GM12891 (cell line): ENCODE measurements around the gene PCBP4.
A peak's percentile ranks its signal among the peaks of the same experiment; 100 is the strongest.

Experiments
- DNase-seq: peaks from one replicate; pipeline ENCODE4 v3.0.0; 2011; ENCODE audit warnings: low spot score; ENCODE audit not compliant: insufficient read length
- FAIRE-seq: peaks from 2 replicates; lab custom pipeline; 2011; peaks lifted over from hg19 to GRCh38; lab: Jason Lieb, UNC
- PAX5 ChIP-seq: IDR thresholded peaks from 2 replicates; pipeline ENCODE4 v1.6.1; 2011; ENCODE audit warnings: low read length, moderate library complexity, mild to moderate bottlenecking; ENCODE audit not compliant: insufficient read depth, severe bottlenecking
- POLR2A ChIP-seq: IDR thresholded peaks from 2 replicates; pipeline ENCODE4 v1.6.1; 2011; ENCODE audit warnings: low read depth, low read length, control low read depth
- POLR2AphosphoS5 ChIP-seq: IDR thresholded peaks from 2 replicates; pipeline ENCODE4 v1.6.1; 2011; ENCODE audit warnings: low read depth, low read length, control low read depth
- POU2F2 ChIP-seq: IDR thresholded peaks from 2 replicates; pipeline ENCODE4 v1.6.1; 2011; ENCODE audit warnings: low read depth, mild to moderate bottlenecking, control low read depth, low read length, moderate library complexity
- SPI1 ChIP-seq: IDR thresholded peaks from 2 replicates; pipeline ENCODE4 v1.6.1; 2011; ENCODE audit warnings: low read depth, low read length, control low read depth
- TAF1 ChIP-seq: IDR thresholded peaks from 2 replicates; pipeline ENCODE4 v1.6.1; 2011; ENCODE audit warnings: low read depth, low read length, control low read depth

Gene PCBP4

GRCh38 chr3:51983578-51984268 is 16.5 kb upstream of the PCBP4 start:
- FAIRE-seq (no peak), DNase-seq (no peak)

GRCh38 chr3:51982838-51983577 is 15.8 kb upstream of the PCBP4 start, which contains the start of gene ACY1:
TSS of gene ACY1 (plus strand) at chr3:51983535. CDS start at chr3:51984065, 530 bp downstream.
- TF ChIP-seq POLR2AphosphoS5 (0 out of 2 replicates have a peak, but pooled peaks have one; percentile 41), POLR2A (peak; percentile 39; the same call in 1 of the 2 replicates), PAX5 (no peak), SPI1 (no peak), POU2F2 (peak; percentile 7; the same call in 1 of the 2 replicates), TAF1 (no peak)
- DNase-seq (peak; percentile 96), FAIRE-seq (peak; percentile 96)

More at GRCh38 chr3:51983578-51984268, 16.5 kb upstream of the PCBP4 start:
- TF ChIP-seq POLR2A = no peak
- TF ChIP-seq POLR2AphosphoS5 = no peak
- TF ChIP-seq PAX5 = no peak
- no peak for TF ChIP-seq TAF1
- no peak for TF ChIP-seq SPI1
- no peak for TF ChIP-seq POU2F2

GRCh38 chr3:51982352-51982837 is 15.1 kb upstream of the PCBP4 start:
- no peak for FAIRE-seq
- DNase-seq = peak; percentile 73
- TF ChIP-seq POLR2AphosphoS5 (no peak; the same call in 1 of the 2 replicates), SPI1 (no peak)

- DNase-seq (no peak), FAIRE-seq (no peak)
- TF ChIP-seq TAF1 (no peak), POLR2AphosphoS5 (no peak), SPI1 (no peak), PAX5 (no peak), POU2F2 (no peak)
These were observed 13.0 kb upstream of the PCBP4 start for GRCh38 chr3:51980253-51980652.

GRCh38 chr3:51978143-51978502 is 10.9 kb upstream of the PCBP4 start:
- no peak for DNase-seq
- TF ChIP-seq POLR2A (no peak), TAF1 (no peak), PAX5 (no peak), POLR2AphosphoS5 (no peak), SPI1 (no peak), POU2F2 (no peak)
- no peak for FAIRE-seq

GRCh38 chr3:51977446-51978142 is 10.3 kb upstream of the PCBP4 start:
- no peak for FAIRE-seq
- no peak for TF ChIP-seq POU2F2
- TF ChIP-seq TAF1 = no peak
- no peak for TF ChIP-seq SPI1
- TF ChIP-seq POLR2AphosphoS5 = no peak
- no peak for TF ChIP-seq POLR2A
- no peak for TF ChIP-seq PAX5
- no peak for DNase-seq

- FAIRE-seq = no peak
- no peak for DNase-seq
- no peak for TF ChIP-seq PAX5
- TF ChIP-seq SPI1 = no peak
- TF ChIP-seq POLR2AphosphoS5 = no peak
- TF ChIP-seq POU2F2 = no peak
- TF ChIP-seq POLR2A = no peak
- TF ChIP-seq TAF1 = no peak
These were observed 8.7 kb upstream of the PCBP4 start for GRCh38 chr3:51975852-51976549.

GRCh38 chr3:51974963-51975851 is 8.0 kb upstream of the PCBP4 start, which contains the start of gene ABHD14A:
TSS of gene ABHD14A (plus strand) at chr3:51975064. CDS start at chr3:51975136, 72 bp downstream.
- FAIRE-seq (peak; percentile 80), DNase-seq (peak; percentile 93)
- TF ChIP-seq POU2F2 = peak; percentile 33; the same call in 1 of the 2 replicates
- TF ChIP-seq POLR2A = no peak
- no peak for TF ChIP-seq POLR2AphosphoS5
- no peak for TF ChIP-seq SPI1
- TF ChIP-seq TAF1 = no peak
